MM.1S (cell line): ENCODE results near the gene KIAA0825.

Experiments
- CTCF ChIP-seq: fragments of 300-600 bp; sonication (generic); IDR thresholded peaks from 2 replicates; pipeline ENCODE4 v1.5.1; 2016; ENCODE audit warnings: antibody characterized with exemption, low read length, mixed read lengths
- EZH2 ChIP-seq: fragments of 300-600 bp; sonication (generic); optimal IDR thresholded peaks from 2 replicates; pipeline ENCODE3; 2017; ENCODE audit warnings: low read depth, mild to moderate bottlenecking, antibody characterized with exemption, low read length, mixed read lengths
- EZH2phosphoT487 ChIP-seq: fragments of 300-600 bp; sonication (generic); IDR thresholded peaks from 2 replicates; pipeline ENCODE4 v1.6.1; 2018; ENCODE audit warnings: antibody characterized with exemption, low read length

- no peak for TF ChIP-seq CTCF
- no peak for TF ChIP-seq EZH2phosphoT487
- no peak for TF ChIP-seq EZH2
Observed at GRCh38 chr5:94274707-94275106, 343.7 kb downstream of the KIAA0825 start.
